OCI-LY3 (cell line): ENCODE measurements around the gene RBM6.

Experiments
- H2AFZ ChIP-seq: fragments of 200-600, 300-600 bp; shearing (Covaris generic); 2 replicates; pipeline ENCODE4 v1.6.0; 2014; ENCODE audit warnings: antibody characterized with exemption, low read depth, low read length
- H3K27ac ChIP-seq: fragments of 200-600, 300-600 bp; sonication (generic); 2 replicates; pipeline ENCODE4 v1.5.1; 2014; ENCODE audit warnings: mild to moderate bottlenecking, low read length, moderate library complexity, mixed read lengths
- H3K27me3 ChIP-seq: fragments of 200-600, 300-600 bp; sonication (generic); 2 replicates; pipeline ENCODE4 v1.6.1; 2014; ENCODE audit warnings: low read depth, low read length, mixed read lengths
- H3K36me3 ChIP-seq: fragments of 200-600, 300-600 bp; sonication (generic); replicated peaks from 2 replicates; pipeline ENCODE3; 2014; ENCODE audit warnings: low read depth, low read length, mixed read lengths
- H3K4me1 ChIP-seq: fragments of 300-600, 200-600 bp; sonication (generic); 2 replicates; pipeline ENCODE4 v1.6.1; 2014; ENCODE audit warnings: low read length, mixed read lengths
- H3K4me2 ChIP-seq: fragments of 200-600, 300-600 bp; sonication (generic); 2 replicates; pipeline ENCODE4 v1.6.1; 2014; ENCODE audit warnings: low read length, mixed read lengths
- H3K4me3 ChIP-seq: fragments of 300-600, 200-600 bp; sonication (generic); 2 replicates; pipeline ENCODE4 v1.5.1; 2014; ENCODE audit warnings: antibody characterized with exemption, mild to moderate bottlenecking, low read length, moderate library complexity
- H3K79me2 ChIP-seq: fragments of 300-600, 200-600 bp; shearing (Covaris generic); 2 replicates; pipeline ENCODE4 v1.6.1; 2014; ENCODE audit warnings: mild to moderate bottlenecking, low read length, mixed read lengths
- H3K9ac ChIP-seq: fragments of 300-600, 200-600 bp; shearing (Covaris generic); 2 replicates; pipeline ENCODE4 v1.6.0; 2014; ENCODE audit warnings: mild to moderate bottlenecking, low read length, moderate library complexity
- H3K9me3 ChIP-seq: fragments of 200-600, 300-600 bp; shearing (Covaris generic); 2 replicates; pipeline ENCODE4 v1.6.1; 2014; ENCODE audit warnings: low read length, mixed read lengths; ENCODE audit not compliant: insufficient read depth
- H4K20me1 ChIP-seq: fragments of 200-600, 300-600 bp; sonication (generic); 2 replicates; pipeline ENCODE4 v1.6.1; 2016; ENCODE audit warnings: low read length, mixed read lengths; ENCODE audit not compliant: insufficient read depth
- EZH2phosphoT487 ChIP-seq: fragments of 200-600 bp; shearing (Covaris generic); IDR thresholded peaks from 2 replicates; pipeline ENCODE4 v1.6.1; 2018; ENCODE audit warnings: antibody characterized with exemption, mixed run types, low read depth
- TF ChIP-seq, protein P1 (sequence below): fragments of 200-600, 300-600 bp; sonication (generic); IDR thresholded peaks from 2 replicates; pipeline ENCODE4 v1.5.1; 2014; ENCODE audit warnings: antibody characterized with exemption, low read length, low read depth

RBM6 gene

GRCh38 chr3:50124052-50124799 is 184.3 kb downstream of the RBM6 start:
- TF ChIP-seq EZH2phosphoT487: no peak
- TF ChIP-seq, protein P1, sequence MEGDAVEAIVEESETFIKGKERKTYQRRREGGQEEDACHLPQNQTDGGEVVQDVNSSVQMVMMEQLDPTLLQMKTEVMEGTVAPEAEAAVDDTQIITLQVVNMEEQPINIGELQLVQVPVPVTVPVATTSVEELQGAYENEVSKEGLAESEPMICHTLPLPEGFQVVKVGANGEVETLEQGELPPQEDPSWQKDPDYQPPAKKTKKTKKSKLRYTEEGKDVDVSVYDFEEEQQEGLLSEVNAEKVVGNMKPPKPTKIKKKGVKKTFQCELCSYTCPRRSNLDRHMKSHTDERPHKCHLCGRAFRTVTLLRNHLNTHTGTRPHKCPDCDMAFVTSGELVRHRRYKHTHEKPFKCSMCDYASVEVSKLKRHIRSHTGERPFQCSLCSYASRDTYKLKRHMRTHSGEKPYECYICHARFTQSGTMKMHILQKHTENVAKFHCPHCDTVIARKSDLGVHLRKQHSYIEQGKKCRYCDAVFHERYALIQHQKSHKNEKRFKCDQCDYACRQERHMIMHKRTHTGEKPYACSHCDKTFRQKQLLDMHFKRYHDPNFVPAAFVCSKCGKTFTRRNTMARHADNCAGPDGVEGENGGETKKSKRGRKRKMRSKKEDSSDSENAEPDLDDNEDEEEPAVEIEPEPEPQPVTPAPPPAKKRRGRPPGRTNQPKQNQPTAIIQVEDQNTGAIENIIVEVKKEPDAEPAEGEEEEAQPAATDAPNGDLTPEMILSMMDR: no peak
- Histone ChIP-seq H3K27me3 (no peaks in the 10 kb centered on the region), H3K27ac (no peak overlapping the region), H3K36me3 (peaks cover 7% of the 10 kb centered on the region), H3K79me2 (no peaks in the 10 kb centered on the region), H3K4me1 (no peaks in the 10 kb centered on the region), H4K20me1 (no peaks in the 10 kb centered on the region), H3K9me3 (no peaks in the 10 kb centered on the region), H3K4me3 (no peak overlapping the region), H2AFZ (no peak overlapping the region), H3K4me2 (no peak overlapping the region), H3K9ac (no peak overlapping the region)

- no peak overlapping the region for H2AFZ ChIP-seq
- H3K36me3 ChIP-seq: peaks cover 5% of the 10 kb centered on the region
- no peak overlapping the region for H3K4me3 ChIP-seq
- TF ChIP-seq, protein P1: no peak
- TF ChIP-seq EZH2phosphoT487: no peak
- no peaks in the 10 kb centered on the region for H3K27me3 ChIP-seq
- H4K20me1 ChIP-seq: no peaks in the 10 kb centered on the region
- no peaks in the 10 kb centered on the region for H3K9me3 ChIP-seq
- H3K4me2 ChIP-seq: no peak overlapping the region
- no peak overlapping the region for H3K27ac ChIP-seq
- H3K79me2 ChIP-seq: no peaks in the 10 kb centered on the region
- no peaks in the 10 kb centered on the region for H3K4me1 ChIP-seq
- H3K9ac ChIP-seq: no peak overlapping the region
Observed at GRCh38 chr3:50124800-50125178, 184.8 kb downstream of the RBM6 start.

DNA sequence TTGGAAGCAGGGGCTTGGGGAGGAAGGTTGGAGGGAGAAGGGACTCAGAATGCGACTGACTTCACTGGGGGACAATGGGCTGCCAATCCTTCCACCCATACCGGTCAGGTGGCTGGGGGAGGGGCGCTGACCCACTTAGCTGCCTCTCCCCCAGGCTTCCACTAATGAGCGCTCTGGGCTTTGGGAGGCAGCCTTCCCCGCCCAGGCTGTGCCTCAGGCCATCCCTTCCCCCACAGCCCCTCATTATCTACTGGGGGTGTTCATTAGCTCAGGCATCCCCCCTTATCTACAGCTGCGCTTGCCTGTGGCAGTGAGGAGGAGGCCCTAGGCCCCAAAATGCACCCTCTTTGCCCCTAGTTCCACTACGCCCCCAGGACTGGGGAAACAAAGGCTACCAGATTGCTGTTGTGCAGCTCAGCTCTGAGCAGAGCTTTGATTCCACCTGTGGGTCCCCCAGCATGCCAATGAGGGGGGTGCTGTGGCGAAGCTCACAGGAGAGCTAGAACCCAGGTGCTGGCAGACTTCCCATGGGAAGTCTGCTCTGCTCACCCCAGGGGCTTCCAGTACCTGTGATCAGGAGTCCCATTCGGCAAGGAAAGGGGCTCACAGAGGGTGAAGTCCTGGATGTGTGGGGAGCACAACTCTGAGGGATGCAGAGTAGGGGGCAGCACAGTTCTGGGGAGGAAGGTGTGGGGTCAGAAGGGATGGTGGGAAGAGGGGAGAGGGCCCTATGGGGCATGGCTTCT is 185.8 kb downstream of the RBM6 start:
- TF ChIP-seq EZH2phosphoT487: no peak
- H3K79me2 ChIP-seq: no peaks in the 10 kb centered on the region
- peaks cover 2% of the 10 kb centered on the region for H3K36me3 ChIP-seq
- H3K4me2 ChIP-seq: no peak overlapping the region
- no peaks in the 10 kb centered on the region for H3K9me3 ChIP-seq
- no peaks in the 10 kb centered on the region for H3K27me3 ChIP-seq
- no peak overlapping the region for H3K27ac ChIP-seq
- no peak overlapping the region for H2AFZ ChIP-seq
- no peaks in the 10 kb centered on the region for H4K20me1 ChIP-seq
- no peaks in the 10 kb centered on the region for H3K4me1 ChIP-seq
- no peak overlapping the region for H3K9ac ChIP-seq
- no peak overlapping the region for H3K4me3 ChIP-seq

GRCh38 chr3:50126287-50127211 is 186.6 kb downstream of the RBM6 start:
- Histone ChIP-seq H3K9ac (no peak overlapping the region), H3K36me3 (peaks cover 2% of the 10 kb centered on the region), H3K27me3 (no peaks in the 10 kb centered on the region), H3K4me2 (no peak overlapping the region), H3K4me1 (no peaks in the 10 kb centered on the region), H2AFZ (no peak overlapping the region), H3K9me3 (no peaks in the 10 kb centered on the region), H4K20me1 (no peaks in the 10 kb centered on the region), H3K27ac (no peak overlapping the region), H3K79me2 (no peaks in the 10 kb centered on the region), H3K4me3 (no peak overlapping the region)
- TF ChIP-seq, protein P1: no peak
- no peak for TF ChIP-seq EZH2phosphoT487
